Ishikawa (cell line): Measurements from ENCODE around the gene ATXN10.

ENCODE experiments used
- CEBPB ChIP-seq: IDR thresholded peaks from 2 replicates; pipeline ENCODE4 v1.6.1; 2012
- EGR1 ChIP-seq: IDR thresholded peaks from 2 replicates; pipeline ENCODE4 v1.6.1; 2012
- EP300 ChIP-seq: IDR thresholded peaks from 2 replicates; pipeline ENCODE4 v1.6.1; 2012; ENCODE audit warnings: borderline replicate concordance

DNA sequence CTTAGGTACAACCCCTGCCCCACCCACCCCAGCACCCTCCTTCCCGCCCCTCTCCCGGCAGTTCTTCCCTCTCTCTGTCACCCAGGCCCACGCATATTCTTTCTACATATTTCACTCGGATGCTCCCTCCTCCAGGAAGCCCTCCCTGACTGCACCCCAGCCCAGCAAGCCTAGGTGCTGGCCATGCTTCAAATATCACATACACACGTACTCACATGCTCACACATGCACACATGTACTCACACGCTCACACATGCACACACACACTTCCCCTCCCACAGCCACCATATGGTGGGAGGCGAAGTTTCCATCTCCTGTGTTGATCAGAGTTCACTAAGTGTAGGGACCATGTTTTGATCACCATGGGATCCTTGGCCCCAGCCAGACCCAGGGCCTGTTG is 214.9 kb downstream of the ATXN10 start:
- TF ChIP-seq EP300 (no peak), EGR1 (no peak), CEBPB (no peak)
